GM12872 (cell line): ENCODE data around the gene BRD9.
A peak's percentile ranks its signal among the peaks of the same experiment; 100 is the strongest.

ENCODE experiments used
- CTCF ChIP-seq: IDR thresholded peaks from 3 replicates; pipeline ENCODE4 v1.5.1; 2011; ENCODE audit warnings: low read depth, mild to moderate bottlenecking, low read length, moderate library complexity; ENCODE audit not compliant: insufficient read depth

Gene BRD9

GRCh38 chr5:892394-893136 is at the start of gene BRD9, which contains the start of gene TRIP13:
BRD9 (minus strand) TSS chr5:892801; CDS start chr5:892657, 144 bp downstream.
TRIP13 (plus strand) TSS chr5:892884; CDS start chr5:892999, 115 bp downstream.
- TF ChIP-seq CTCF: 0 out of 3 replicates have a peak, but pooled peaks have one; percentile 5

- TF ChIP-seq CTCF: no peak
Measured at GRCh38 chr5:939368-939767, 46.8 kb upstream of the BRD9 start.

GRCh38 chr5:937151-937924 is 44.7 kb upstream of the BRD9 start:
- no peak for TF ChIP-seq CTCF

- TF ChIP-seq CTCF: no peak
Measured at GRCh38 chr5:936149-937144, 43.8 kb upstream of the BRD9 start.

- no peak for TF ChIP-seq CTCF
Measured at GRCh38 chr5:935510-936084, 43.0 kb upstream of the BRD9 start.

GRCh38 chr5:934381-934967 is 41.9 kb upstream of the BRD9 start:
- 0 out of 3 replicates have a peak, but pooled peaks have one; percentile 2 for TF ChIP-seq CTCF
